Endothelial cell of umbilical vein (primary cell): ENCODE measurements around the gene HHEX.

ENCODE experiments used
- CTCF ChIP-seq, 2 donors: IDR thresholded peaks; 1 replicate in 1 of 2; 2 replicates in 1 of 2; pipeline ENCODE4 v1.5.1; 2011; ENCODE audit warnings: low read length in 2 of 2, mild to moderate bottlenecking in 2 of 2, moderate library complexity in 2 of 2, control low read depth in 1 of 2, inconsistent platforms in 1 of 2, low read depth in 1 of 2; ENCODE audit not compliant: insufficient read depth in 1 of 2; ENCODE audit errors: extremely low read depth in 1 of 2
- EZH2 ChIP-seq: IDR thresholded peaks from 2 replicates; pipeline ENCODE4 v1.6.1; 2012; ENCODE audit warnings: borderline replicate concordance, low read depth, mild to moderate bottlenecking, moderate library complexity, low read length, inconsistent platforms; ENCODE audit not compliant: severe bottlenecking
- JUN ChIP-seq: IDR thresholded peaks from 2 replicates; pipeline ENCODE4 v1.6.1; 2011; ENCODE audit warnings: borderline replicate concordance, low read depth; ENCODE audit not compliant: insufficient read length, insufficient read depth
- MAX ChIP-seq: IDR thresholded peaks from 2 replicates; pipeline ENCODE4 v1.6.1; 2011; ENCODE audit not compliant: insufficient read depth, insufficient read length
- POLR2A ChIP-seq: IDR thresholded peaks from 2 replicates; pipeline ENCODE4 v1.6.1; 2012; ENCODE audit warnings: low read depth, mild to moderate bottlenecking, control low read depth, low read length
- POLR2AphosphoS5 ChIP-seq: IDR thresholded peaks from 2 replicates; pipeline ENCODE4 v1.6.1; 2012; ENCODE audit warnings: low read depth, mild to moderate bottlenecking, control low read depth, low read length, moderate library complexity; ENCODE audit not compliant: insufficient read depth

- no peak for TF ChIP-seq CTCF (IDR thresholded peaks at IDR 0.05; ENCODE audit: extremely low read depth in 1 of 2, insufficient read depth in 1 of 2, low read depth in 1 of 2, low read length in 2 of 2)
- TF ChIP-seq EZH2, result no peak
- TF ChIP-seq POLR2AphosphoS5, result no peak
- TF ChIP-seq POLR2A, result no peak
- no peak for TF ChIP-seq JUN
- no peak for TF ChIP-seq MAX
Observed at GRCh38 chr10:92734301-92734700, 44.5 kb downstream of the HHEX start.
